H1 (cell line): ENCODE data around the gene ADCY5. TPM values are rescaled to one million over a fixed set of nuclear protein-coding genes. Genes with fewer than 3 reads are reported as not detected.

Source experiments
- CTCF ChIA-PET: fragments of 300-600 bp; sonication (Branson Sonifier 250); formaldehyde crosslinking; loops from one replicate; lab custom pipeline; 2021; ENCODE audit not compliant: partially characterized antibody; lab: Charles Lee
- POLR2A ChIA-PET: fragments of 300-600 bp; sonication (Branson Sonifier 250); formaldehyde crosslinking; loops from one replicate; lab custom pipeline; 2021; ENCODE audit warnings: inconsistent platforms; ENCODE audit not compliant: partially characterized antibody; lab: Charles Lee
- DNase-seq, 2 experiments: peaks; one replicate each; pipeline versions ENCODE4 v3.0.0 to v3.0.0-alpha.2; 2010 to 2022; ENCODE audit warnings: low spot score in 2 of 2, low read depth in 1 of 2, mixed read lengths in 1 of 2
- FAIRE-seq: peaks from 2 replicates; lab custom pipeline; 2011; peaks lifted over from hg19 to GRCh38; lab: Jason Lieb, UNC
- H2AFZ ChIP-seq: 2 replicates; pipeline ENCODE4 v1.8.1; 2012; ENCODE audit warnings: low read length, inconsistent platforms
- H2AK5ac ChIP-seq: 2 replicates; pipeline ENCODE4 v1.6.1; 2013; ENCODE audit warnings: low read depth, low read length
- H2BK120ac ChIP-seq: replicated peaks from 2 replicates; pipeline ENCODE3; 2013; ENCODE audit warnings: low read depth, low read length, inconsistent platforms
- H2BK12ac ChIP-seq: 2 replicates; pipeline ENCODE4 v1.6.1; 2013; ENCODE audit warnings: low read depth, low read length
- H2BK15ac ChIP-seq: 2 replicates; pipeline ENCODE4 v1.6.1; 2013; ENCODE audit warnings: low read length
- H2BK20ac ChIP-seq: 2 replicates; pipeline ENCODE4 v1.6.1; 2013; ENCODE audit warnings: low read length
- H2BK5ac ChIP-seq: 2 replicates; pipeline ENCODE4 v1.6.1; 2013; ENCODE audit warnings: low read depth, low read length
- H3K14ac ChIP-seq: 2 replicates; pipeline ENCODE4 v1.6.1; 2013; ENCODE audit warnings: inconsistent platforms; ENCODE audit not compliant: insufficient read length
- H3K18ac ChIP-seq: 2 replicates; pipeline ENCODE4 v1.6.1; 2013; ENCODE audit warnings: low read length; ENCODE audit errors: extremely low read depth
- H3K23ac ChIP-seq: 2 replicates; pipeline ENCODE4 v1.6.1; 2013; ENCODE audit warnings: inconsistent platforms; ENCODE audit not compliant: insufficient read length
- H3K23me2 ChIP-seq: 2 replicates; pipeline ENCODE4 v1.6.1; 2013; ENCODE audit warnings: low read depth, low read length
- H3K27ac ChIP-seq: 2 replicates; pipeline ENCODE4 v1.6.1; 2011; ENCODE audit warnings: low read depth, low read length, inconsistent platforms
- H3K27me3 ChIP-seq, 4 experiments: replicated peaks in 1 of 4; 1 replicate in 1 of 4; 2 replicates in 3 of 4; pipeline versions ENCODE4 v1.6.1 to v1.8.1; 2011 to 2013; ENCODE audit warnings: low read length in 3 of 4, mild to moderate bottlenecking in 3 of 4, inconsistent platforms in 2 of 4, mixed read lengths in 2 of 4, moderate library complexity in 1 of 4; ENCODE audit not compliant: control insufficient read depth in 3 of 4, insufficient read depth in 3 of 4; ENCODE audit errors: extremely low read depth in 1 of 4
- H3K36me3 ChIP-seq, 4 experiments: 2 replicates each; pipeline versions ENCODE4 v1.6.1 to v1.8.1; 2011 to 2013; ENCODE audit warnings: mild to moderate bottlenecking in 4 of 4, low read length in 3 of 4, moderate library complexity in 2 of 4, control low read depth in 1 of 4, inconsistent platforms in 1 of 4; ENCODE audit not compliant: insufficient read depth in 4 of 4, control insufficient read depth in 2 of 4
- H3K4ac ChIP-seq: replicated peaks from 2 replicates; pipeline ENCODE3; 2013; ENCODE audit warnings: low read length, low read depth, mixed read lengths, inconsistent platforms; ENCODE audit not compliant: insufficient read length
- H3K4me1 ChIP-seq, 4 experiments: replicated peaks in 1 of 4; 1 replicate in 1 of 4; 2 replicates in 3 of 4; pipeline versions ENCODE4 v1.6.1 to v1.8.1; 2011 to 2013; ENCODE audit warnings: low read length in 3 of 4, inconsistent platforms in 2 of 4, mixed read lengths in 1 of 4; ENCODE audit not compliant: insufficient read depth in 4 of 4, control insufficient read depth in 3 of 4
- H3K4me2 ChIP-seq, 2 experiments: 2 replicates each; pipeline versions ENCODE4 v1.6.1 to v1.8.1; 2011 to 2013; ENCODE audit warnings: low read depth in 2 of 2, low read length in 2 of 2, control low read depth in 1 of 2, inconsistent platforms in 1 of 2, mild to moderate bottlenecking in 1 of 2; ENCODE audit not compliant: insufficient read depth in 1 of 2
- H3K4me3 ChIP-seq, 4 experiments: fragments of 200-600, 300-600 bp in 1 of 4; sonication (generic), shearing (Covaris generic), sonication (Bioruptor Twin) in 1 of 4; 2 replicates each; pipeline versions ENCODE4 v1.5.1 to v1.8.1; 2011 to 2016; ENCODE audit warnings: low read length in 4 of 4, low read depth in 3 of 4, control low read depth in 2 of 4, inconsistent platforms in 2 of 4, mild to moderate bottlenecking in 2 of 4, mixed read lengths in 1 of 4, moderate library complexity in 1 of 4; ENCODE audit not compliant: insufficient read depth in 2 of 4; ENCODE audit errors: extremely low read depth in 1 of 4
- H3K56ac ChIP-seq: replicated peaks from 2 replicates; pipeline ENCODE3; 2013; ENCODE audit warnings: low read depth, mild to moderate bottlenecking, mixed read lengths, low read length, inconsistent platforms; ENCODE audit not compliant: insufficient read length
- H3K79me1 ChIP-seq: 2 replicates; pipeline ENCODE4 v1.6.1; 2013; ENCODE audit warnings: low read depth, low read length, control low read depth
- H3K79me2 ChIP-seq, 2 experiments: 2 replicates each; pipeline versions ENCODE4 v1.6.1 to v1.8.1; 2012 to 2013; ENCODE audit warnings: low read length in 2 of 2, mild to moderate bottlenecking in 2 of 2, inconsistent platforms in 1 of 2; ENCODE audit not compliant: insufficient read depth in 2 of 2, control insufficient read depth in 1 of 2
- H3K9ac ChIP-seq, 4 experiments: replicated peaks in 1 of 4; 1 replicate in 1 of 4; 2 replicates in 3 of 4; pipeline versions ENCODE4 v1.6.1 to v1.8.1; 2011 to 2013; ENCODE audit warnings: low read depth in 3 of 4, low read length in 3 of 4, control low read depth in 2 of 4, mild to moderate bottlenecking in 2 of 4, moderate library complexity in 2 of 4, inconsistent platforms in 1 of 4; ENCODE audit errors: extremely low read depth in 1 of 4
- H3K9me3 ChIP-seq, 2 experiments: 2 replicates each; pipeline versions ENCODE4 v1.6.1 to v1.8.1; 2012 to 2013; ENCODE audit warnings: mild to moderate bottlenecking in 2 of 2, moderate library complexity in 2 of 2, control low read depth in 1 of 2, inconsistent platforms in 1 of 2, low read depth in 1 of 2, low read length in 1 of 2, mixed read lengths in 1 of 2; ENCODE audit not compliant: insufficient read depth in 2 of 2
- H4K20me1 ChIP-seq, 2 experiments: replicated peaks in 1 of 2; 2 replicates each; pipeline versions ENCODE3 to v1.8.1; 2011 to 2013; ENCODE audit warnings: inconsistent platforms in 2 of 2, low read length in 2 of 2, mild to moderate bottlenecking in 1 of 2; ENCODE audit not compliant: insufficient read depth in 2 of 2, control insufficient read depth in 1 of 2
- H4K5ac ChIP-seq: 2 replicates; pipeline ENCODE4 v1.6.1; 2013; ENCODE audit warnings: low read length, low read depth, mixed read lengths, inconsistent platforms; ENCODE audit not compliant: insufficient read length
- H4K8ac ChIP-seq: 2 replicates; pipeline ENCODE4 v1.8.0; 2013; ENCODE audit warnings: mild to moderate bottlenecking, moderate library complexity, low read length, inconsistent platforms; ENCODE audit not compliant: insufficient read depth; ENCODE audit errors: extremely low read depth
- H4K91ac ChIP-seq: replicated peaks from 2 replicates; pipeline ENCODE3; 2013; ENCODE audit warnings: low read length, mixed read lengths, inconsistent platforms; ENCODE audit not compliant: insufficient read length
- CTBP2 ChIP-seq: IDR thresholded peaks from 2 replicates; pipeline ENCODE4 v1.7.0; 2011; ENCODE audit warnings: borderline replicate concordance, mild to moderate bottlenecking, moderate library complexity, mixed read lengths, low read length; ENCODE audit not compliant: insufficient read depth, insufficient read length
- CTCF ChIP-seq, 3 experiments: IDR thresholded peaks; 1 replicate in 2 of 3; 2 replicates in 1 of 3; pipeline versions ENCODE4 v1.5.1 to v1.6.1; 2011; ENCODE audit warnings: low read length in 3 of 3, mild to moderate bottlenecking in 3 of 3, inconsistent platforms in 2 of 3, low read depth in 1 of 3, moderate library complexity in 1 of 3; ENCODE audit not compliant: insufficient read depth in 1 of 3; ENCODE audit errors: control extremely low read depth in 1 of 3
- RAD21 ChIP-seq, 2 experiments: IDR thresholded peaks in 1 of 2; conservative IDR thresholded peaks in 1 of 2; 2 replicates each; pipeline ENCODE4 v1.6.1; 2011; ENCODE audit warnings: low read depth in 2 of 2, low read length in 2 of 2, improper control_type of control experiment in 1 of 2, inconsistent platforms in 1 of 2, mild to moderate bottlenecking in 1 of 2, moderate library complexity in 1 of 2
- RFX5 ChIP-seq: IDR thresholded peaks from 2 replicates; pipeline ENCODE4 v1.6.1; 2011; ENCODE audit warnings: low read depth, low read length, improper control_type of control experiment, borderline replicate concordance
- WGBS, 2 experiments: shearing (Covaris generic) in 1 of 2; methylation state at CpG; one replicate each; pipeline versions ENCODE4 v1.1.6 to v1.1.7; 2013 to 2015; ENCODE audit warnings: low lambda C conversion rate in 2 of 2, mixed read lengths in 2 of 2, inconsistent platforms in 1 of 2, low coverage in 1 of 2, missing lambda C conversion rate in 1 of 2; ENCODE audit not compliant: insufficient replicate concordance in 2 of 2, insufficient coverage in 1 of 2, insufficient read length in 1 of 2; ENCODE audit errors: extremely low coverage in 1 of 2, missing lambda C conversion rate in 1 of 2; 5-methylcytosine and 5-hydroxymethylcytosine counted together
- polyA plus RNA-seq, 7 experiments: library from polyadenylated mRNA; depleted of rRNA in 3 of 7; stranded (reverse) in 5 of 7; unstranded in 2 of 7; fragments of >200 nt in 5 of 7; fragments of 200-250 nt in 2 of 7; gene quantifications; 1 replicate in 5 of 7; 2 replicates in 1 of 7; 4 replicates in 1 of 7; pipeline versions ENCODE4 v1.2.1 to v1.2.3, GENCODE V29; 2011 to 2013; ENCODE audit warnings: missing spikeins in 2 of 7, mixed read lengths in 2 of 7
- total RNA-seq: library from RNA; stranded (reverse); fragmentation: NEBNext Ultra II Directional; extraction: Animal tissue kit (Norgen Biotek cat#: 25700); gene quantifications from 2 replicates; pipeline ENCODE4 v1.2.1, GENCODE V29; 2021

The ADCY5 gene
- total and polyA plus RNA-seq, 2 of the 8 experiments (the other 6 are each of a cell fraction or from before 2014, with no cell fraction given) = 18.9 to 40.8 TPM

DNA sequence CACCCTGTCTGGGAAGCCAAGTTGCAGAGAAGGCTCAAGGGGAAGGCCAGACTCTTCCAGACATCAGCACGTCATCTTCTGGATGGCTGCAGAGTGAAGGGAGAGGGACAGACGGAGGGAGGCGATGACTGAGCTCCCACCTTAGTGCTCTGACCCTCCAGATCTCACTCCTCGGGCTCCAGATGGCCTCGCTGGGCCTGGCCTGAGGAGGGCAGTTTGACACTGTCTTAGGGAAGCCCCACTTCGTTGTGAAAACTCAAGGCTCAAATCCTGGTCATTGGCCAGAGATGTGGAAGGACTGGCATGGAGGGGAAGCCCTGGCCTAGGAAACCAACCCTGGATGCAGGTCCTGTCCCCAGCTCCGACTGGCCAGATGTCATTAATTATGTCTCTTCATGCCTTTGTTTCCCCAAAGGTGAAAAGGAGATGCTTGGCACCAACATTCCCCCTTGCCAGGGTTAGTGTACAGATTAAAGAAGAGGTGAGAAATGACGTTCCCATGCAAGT is 70.4 kb downstream of the ADCY5 start:
- H3K14ac ChIP-seq = no peak overlapping the region
- no peak overlapping the region for H3K18ac ChIP-seq
- H3K79me1 ChIP-seq = no peaks in the 10 kb centered on the region
- H3K4me1 ChIP-seq = peaks cover 3 to 6% (median 4%) of the 10 kb centered on the region in 4 experiments
- 86% methylated on average over 8 of the region's 8 CpGs; no CpG with 5 or more reads in 1 of the 2 experiments for WGBS, 2 experiments
- FAIRE-seq (no peak), DNase-seq (no peak)
- no peak overlapping the region for H3K4ac ChIP-seq
- no peak overlapping the region for H2BK120ac ChIP-seq
- no peaks in the 10 kb centered on the region for H3K79me2 ChIP-seq
- no peak overlapping the region for H3K9ac ChIP-seq
- no peak overlapping the region for H3K23ac ChIP-seq
- no peak overlapping the region for H2BK12ac ChIP-seq
- no peak overlapping the region for H2BK20ac ChIP-seq
- H2AK5ac ChIP-seq = no peak overlapping the region
- H3K56ac ChIP-seq = no peak overlapping the region
- no peaks in the 10 kb centered on the region for H3K27me3 ChIP-seq
- no peak overlapping the region for H2AFZ ChIP-seq
- H2BK5ac ChIP-seq = no peak overlapping the region
- H4K8ac ChIP-seq = no peak overlapping the region
- no peak overlapping the region for H3K4me2 ChIP-seq
- H4K20me1 ChIP-seq = no peaks in the 10 kb centered on the region
- no peaks in the 10 kb centered on the region for H3K9me3 ChIP-seq
- no peak overlapping the region for H2BK15ac ChIP-seq
- H4K5ac ChIP-seq = no peak overlapping the region
- POLR2A ChIA-PET = interaction anchor here (1.5 kb wide), 1 partner anchor 26 kb away, joined by 3 read pairs; no protein-coding TSS in a partner anchor
- H3K4me3 ChIP-seq = no peak overlapping the region
- no peak overlapping the region for H4K91ac ChIP-seq
- H3K36me3 ChIP-seq = no peaks in the 10 kb centered on the region; a peak in 1 of 8 replicates
- H3K23me2 ChIP-seq = no peaks in the 10 kb centered on the region
- CTCF ChIA-PET = interaction anchor here (0.6 to 8.2 kb wide), 13 partner anchors 12 to 194 kb away, joined by 3 to 60 read pairs (median 4); partner anchors contain the start of gene ADCY5
- no peak overlapping the region for H3K27ac ChIP-seq
- TF ChIP-seq RAD21 (IDR thresholded peaks at IDR 0.05 in 1 of 2, conservative IDR thresholded peaks at IDR 0.05 in 1 of 2; ENCODE audit: low read depth in 2 of 2, low read length in 2 of 2) = peak; percentile 33 to 52; a peak in 3 of 4 replicates
- TF ChIP-seq RFX5 = no peak
- TF ChIP-seq CTCF (IDR thresholded peaks at IDR 0.05; ENCODE audit: control extremely low read depth in 1 of 3, insufficient read depth in 1 of 3, low read depth in 1 of 3, low read length in 3 of 3) = peak in 2 of 3 experiments; percentile 17 to 19; a peak in 2 of 4 replicates
- no peak for TF ChIP-seq CTBP2
